ENCODE data around the gene DGKG. TPM values are rescaled to one million over a fixed set of nuclear protein-coding genes. Genes with fewer than 3 reads are reported as not detected.

The DGKG gene
- total RNA-seq, 4 donors from 2014 or later: 0.79 to 4.0 (median 1.6) TPM

DNA sequence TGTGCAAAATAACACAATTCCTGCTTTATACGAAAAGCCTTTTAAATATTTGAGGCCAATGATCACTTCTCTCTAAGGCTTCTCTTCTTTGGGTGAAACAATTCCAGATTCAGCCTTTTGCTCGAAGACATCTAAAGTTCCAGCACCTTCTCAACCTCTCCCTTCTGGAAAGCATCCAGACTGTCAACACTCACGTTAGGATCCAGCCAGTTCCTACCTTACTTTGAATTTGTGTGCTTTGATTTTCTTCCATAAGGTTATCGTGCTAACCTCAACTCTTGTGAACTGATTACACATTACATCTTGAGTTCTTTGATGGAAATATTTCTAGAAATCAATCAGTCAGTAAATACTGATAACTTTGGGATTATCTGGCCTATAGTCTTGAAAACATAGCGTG, 127.9 kb downstream of the DGKG start:
- Histone ChIP-seq H3K9me3 (no peaks in the 10 kb centered on the region), H3K36me3 (no peaks in the 10 kb centered on the region), H3K4me1 (no peaks in the 10 kb centered on the region), H3K27ac (no peak overlapping the region), H3K4me3 (no peak overlapping the region), H3K27me3 (no peaks in the 10 kb centered on the region)
- 65% methylated on average over 5 of the region's 5 CpGs for WGBS
- TF ChIP-seq POLR2A (IDR thresholded peaks at IDR 0.05) (no peak), EP300 (IDR thresholded peaks at IDR 0.05) (no peak), POLR2AphosphoS5 (IDR thresholded peaks at IDR 0.05) (no peak)
- TF ChIP-seq, protein P1, sequence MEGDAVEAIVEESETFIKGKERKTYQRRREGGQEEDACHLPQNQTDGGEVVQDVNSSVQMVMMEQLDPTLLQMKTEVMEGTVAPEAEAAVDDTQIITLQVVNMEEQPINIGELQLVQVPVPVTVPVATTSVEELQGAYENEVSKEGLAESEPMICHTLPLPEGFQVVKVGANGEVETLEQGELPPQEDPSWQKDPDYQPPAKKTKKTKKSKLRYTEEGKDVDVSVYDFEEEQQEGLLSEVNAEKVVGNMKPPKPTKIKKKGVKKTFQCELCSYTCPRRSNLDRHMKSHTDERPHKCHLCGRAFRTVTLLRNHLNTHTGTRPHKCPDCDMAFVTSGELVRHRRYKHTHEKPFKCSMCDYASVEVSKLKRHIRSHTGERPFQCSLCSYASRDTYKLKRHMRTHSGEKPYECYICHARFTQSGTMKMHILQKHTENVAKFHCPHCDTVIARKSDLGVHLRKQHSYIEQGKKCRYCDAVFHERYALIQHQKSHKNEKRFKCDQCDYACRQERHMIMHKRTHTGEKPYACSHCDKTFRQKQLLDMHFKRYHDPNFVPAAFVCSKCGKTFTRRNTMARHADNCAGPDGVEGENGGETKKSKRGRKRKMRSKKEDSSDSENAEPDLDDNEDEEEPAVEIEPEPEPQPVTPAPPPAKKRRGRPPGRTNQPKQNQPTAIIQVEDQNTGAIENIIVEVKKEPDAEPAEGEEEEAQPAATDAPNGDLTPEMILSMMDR (IDR thresholded peaks at IDR 0.05): no peak
- no peak for DNase-seq (ENCODE audit: low spot score in 2 of 2)

DNA sequence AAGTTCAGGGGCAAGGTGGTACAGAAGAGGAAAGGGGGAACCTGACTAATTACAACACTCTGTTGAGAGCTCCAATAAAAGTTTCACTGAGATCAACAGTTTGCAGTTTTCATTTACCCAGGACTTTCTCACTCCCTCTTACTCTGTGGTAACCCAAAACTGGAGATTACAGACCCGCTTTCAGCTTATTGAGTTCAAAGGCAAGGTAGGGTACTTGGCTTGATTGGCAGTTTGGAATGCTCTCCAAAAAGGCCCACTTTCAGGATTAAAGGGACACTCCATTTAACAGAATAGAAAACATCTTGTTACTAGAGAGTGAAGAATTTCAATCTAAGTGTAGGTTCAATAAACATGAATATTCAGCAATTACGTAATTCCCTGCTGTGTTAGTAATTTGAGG, 135.6 kb downstream of the DGKG start:
- Histone ChIP-seq H3K9me3 (no peaks in the 10 kb centered on the region), H3K27me3 (peaks cover 3% of the 10 kb centered on the region), H3K4me1 (peaks cover 6% of the 10 kb centered on the region), H3K27ac (no peak overlapping the region), H3K4me3 (no peak overlapping the region), H3K36me3 (no peaks in the 10 kb centered on the region)
- no peak for DNase-seq (ENCODE audit: low spot score in 2 of 2)
- 96% methylated on average over 2 of the region's 2 CpGs for WGBS
- TF ChIP-seq EP300 (IDR thresholded peaks at IDR 0.05) (no peak), POLR2AphosphoS5 (IDR thresholded peaks at IDR 0.05) (no peak), POLR2A (IDR thresholded peaks at IDR 0.05) (no peak)
- TF ChIP-seq, protein P1 (IDR thresholded peaks at IDR 0.05): no peak

DNA sequence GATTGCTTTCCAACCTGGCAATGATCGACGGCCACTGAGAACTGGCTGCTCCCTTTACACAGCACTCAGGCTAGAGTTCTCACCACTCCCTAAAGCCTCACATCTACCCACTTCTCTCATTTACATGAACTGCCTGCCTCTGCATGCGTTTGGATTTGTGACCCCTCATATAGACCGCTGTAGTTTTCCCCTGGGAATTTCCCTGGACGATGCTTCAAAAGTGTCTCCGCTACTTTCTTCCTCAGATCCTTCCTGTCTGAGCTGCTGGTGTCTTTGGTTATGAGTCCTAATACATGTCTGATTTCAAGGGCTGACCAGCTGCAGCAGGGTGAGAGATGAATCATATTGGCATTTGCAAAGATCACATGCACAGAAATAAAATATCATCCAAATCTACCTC, 136.4 kb downstream of the DGKG start:
- H3K27ac ChIP-seq: no peak overlapping the region
- WGBS: 40% methylated on average over 6 of the region's 6 CpGs
- no peak overlapping the region for H3K4me3 ChIP-seq
- peaks cover 3% of the 10 kb centered on the region for H3K27me3 ChIP-seq
- TF ChIP-seq, protein P1 (IDR thresholded peaks at IDR 0.05): no peak
- TF ChIP-seq POLR2A (IDR thresholded peaks at IDR 0.05) (no peak), POLR2AphosphoS5 (IDR thresholded peaks at IDR 0.05) (no peak), EP300 (IDR thresholded peaks at IDR 0.05) (no peak)
- no peaks in the 10 kb centered on the region for H3K9me3 ChIP-seq
- no peak for DNase-seq (ENCODE audit: low spot score in 2 of 2)
- no peaks in the 10 kb centered on the region for H3K36me3 ChIP-seq
- peaks cover 15% of the 10 kb centered on the region for H3K4me1 ChIP-seq

DNA sequence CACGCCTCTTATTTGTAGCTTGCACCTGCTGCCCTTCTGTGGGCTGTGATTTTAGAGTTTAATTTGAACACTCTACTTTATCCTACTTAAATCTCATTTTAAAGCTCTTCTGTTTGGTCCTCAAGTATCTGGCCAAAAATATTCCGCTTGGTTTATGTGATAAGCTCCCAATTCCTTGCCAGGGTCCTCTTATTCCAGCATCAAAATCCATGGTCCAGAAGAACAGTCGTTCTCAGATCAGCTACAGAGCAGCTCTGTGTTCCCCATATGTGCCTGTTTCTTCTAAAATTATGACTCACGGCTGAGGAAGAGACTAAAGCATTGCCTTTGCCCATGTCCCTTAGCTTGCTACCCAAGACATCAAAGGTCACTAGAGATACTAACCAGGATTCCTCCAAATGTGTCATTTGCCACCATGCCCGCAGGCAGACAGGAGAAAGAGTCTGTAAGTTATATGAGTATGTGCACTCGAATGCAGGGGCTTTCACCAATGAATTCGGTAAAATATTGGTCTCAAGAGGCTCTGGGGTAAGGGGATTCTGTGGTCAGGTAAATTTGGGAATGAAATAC, 137.9 kb downstream of the DGKG start:
- 78% methylated on average over 7 of the region's 7 CpGs for WGBS
- H3K9me3 ChIP-seq: no peaks in the 10 kb centered on the region
- DNase-seq (ENCODE audit: low spot score in 2 of 2): no peak
- TF ChIP-seq POLR2AphosphoS5 (IDR thresholded peaks at IDR 0.05) (no peak), POLR2A (IDR thresholded peaks at IDR 0.05) (no peak), EP300 (IDR thresholded peaks at IDR 0.05) (no peak)
- TF ChIP-seq, protein P1 (IDR thresholded peaks at IDR 0.05): no peak
- peaks cover 23% of the 10 kb centered on the region for H3K4me1 ChIP-seq
- no peak overlapping the region for H3K27ac ChIP-seq
- H3K27me3 ChIP-seq: peaks cover 3% of the 10 kb centered on the region
- no peak overlapping the region for H3K4me3 ChIP-seq
- no peaks in the 10 kb centered on the region for H3K36me3 ChIP-seq

DNA sequence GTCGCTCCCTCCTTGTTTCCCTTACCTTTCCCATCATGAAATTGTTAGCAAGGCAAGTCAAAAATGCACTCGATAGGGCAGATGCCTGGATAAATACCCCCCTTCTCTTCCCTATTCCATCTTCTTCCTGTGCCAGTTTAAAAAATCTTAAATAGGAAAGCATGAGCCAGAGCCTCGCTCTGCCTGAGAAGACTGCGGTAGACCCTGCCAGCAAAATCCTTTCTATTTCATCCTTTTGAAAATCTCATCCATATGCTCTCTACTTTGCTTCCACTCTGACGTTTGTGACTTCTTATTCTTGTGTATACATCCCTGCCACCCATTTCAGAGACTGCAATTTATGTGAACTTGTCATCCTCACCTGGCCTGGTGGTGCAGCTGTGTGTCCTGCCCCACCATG, 138.6 kb downstream of the DGKG start:
- Histone ChIP-seq H3K4me1 (peaks cover 23% of the 10 kb centered on the region), H3K9me3 (no peaks in the 10 kb centered on the region), H3K36me3 (no peaks in the 10 kb centered on the region), H3K27ac (no peak overlapping the region), H3K4me3 (no peak overlapping the region), H3K27me3 (peaks cover under 1% of the 10 kb centered on the region)
- DNase-seq (ENCODE audit: low spot score in 2 of 2): no peak
- 59% methylated on average over 5 of the region's 5 CpGs for WGBS
- TF ChIP-seq EP300 (IDR thresholded peaks at IDR 0.05) (no peak), POLR2AphosphoS5 (IDR thresholded peaks at IDR 0.05) (no peak), POLR2A (IDR thresholded peaks at IDR 0.05) (no peak)
- TF ChIP-seq, protein P1 (IDR thresholded peaks at IDR 0.05): no peak

All from suprapubic skin (tissue), 4 donors.